ENCODE measurements around the gene KLRK1. TPM values are rescaled to one million over a fixed set of nuclear protein-coding genes. Genes with fewer than 3 reads are reported as not detected.
"Not testable (repeated sequence)": the region's sequence is repeated elsewhere in the genome, so short reads cannot be mapped to it uniquely, and the experiment has no call there.

KLRK1 gene
- total RNA-seq, 1 donor: under 0.01 TPM

DNA sequence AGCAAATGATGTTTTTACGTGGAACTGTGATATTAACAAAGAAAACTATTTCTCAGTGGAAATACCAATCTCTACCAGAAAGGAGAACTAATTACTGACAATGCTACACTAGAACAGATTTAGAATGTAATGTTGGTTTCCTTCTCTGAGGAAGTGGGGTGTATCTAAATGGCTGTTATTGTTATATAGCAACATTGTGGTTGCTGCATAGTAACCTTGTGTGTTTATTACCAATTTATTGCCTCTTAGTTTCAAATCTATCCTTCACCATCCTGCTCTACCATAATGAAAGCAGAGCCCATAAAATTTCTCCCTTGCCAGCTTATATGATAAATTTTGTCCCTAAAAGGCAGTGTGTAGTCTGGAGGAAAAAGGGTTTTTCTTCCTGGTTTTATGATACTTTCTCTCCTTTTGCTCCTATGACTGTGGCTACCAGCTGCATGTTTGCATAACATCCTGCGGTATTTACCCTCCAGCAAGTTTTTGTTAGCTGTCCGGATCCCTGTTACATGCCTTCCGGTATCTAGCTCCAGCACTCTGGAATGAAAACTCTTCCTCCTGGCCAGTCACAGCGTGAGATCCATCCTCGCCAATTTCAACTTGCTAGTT is 5.7 kb upstream of the KLRK1 start:
- TF ChIP-seq, protein P1, sequence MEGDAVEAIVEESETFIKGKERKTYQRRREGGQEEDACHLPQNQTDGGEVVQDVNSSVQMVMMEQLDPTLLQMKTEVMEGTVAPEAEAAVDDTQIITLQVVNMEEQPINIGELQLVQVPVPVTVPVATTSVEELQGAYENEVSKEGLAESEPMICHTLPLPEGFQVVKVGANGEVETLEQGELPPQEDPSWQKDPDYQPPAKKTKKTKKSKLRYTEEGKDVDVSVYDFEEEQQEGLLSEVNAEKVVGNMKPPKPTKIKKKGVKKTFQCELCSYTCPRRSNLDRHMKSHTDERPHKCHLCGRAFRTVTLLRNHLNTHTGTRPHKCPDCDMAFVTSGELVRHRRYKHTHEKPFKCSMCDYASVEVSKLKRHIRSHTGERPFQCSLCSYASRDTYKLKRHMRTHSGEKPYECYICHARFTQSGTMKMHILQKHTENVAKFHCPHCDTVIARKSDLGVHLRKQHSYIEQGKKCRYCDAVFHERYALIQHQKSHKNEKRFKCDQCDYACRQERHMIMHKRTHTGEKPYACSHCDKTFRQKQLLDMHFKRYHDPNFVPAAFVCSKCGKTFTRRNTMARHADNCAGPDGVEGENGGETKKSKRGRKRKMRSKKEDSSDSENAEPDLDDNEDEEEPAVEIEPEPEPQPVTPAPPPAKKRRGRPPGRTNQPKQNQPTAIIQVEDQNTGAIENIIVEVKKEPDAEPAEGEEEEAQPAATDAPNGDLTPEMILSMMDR (IDR thresholded peaks at IDR 0.05; ENCODE audit: extremely low read depth, low read depth, low read length): no peak
- peak overlapping the region; percentile 66 for H3K27ac ChIP-seq (ENCODE audit: low read depth, low read length)

DNA sequence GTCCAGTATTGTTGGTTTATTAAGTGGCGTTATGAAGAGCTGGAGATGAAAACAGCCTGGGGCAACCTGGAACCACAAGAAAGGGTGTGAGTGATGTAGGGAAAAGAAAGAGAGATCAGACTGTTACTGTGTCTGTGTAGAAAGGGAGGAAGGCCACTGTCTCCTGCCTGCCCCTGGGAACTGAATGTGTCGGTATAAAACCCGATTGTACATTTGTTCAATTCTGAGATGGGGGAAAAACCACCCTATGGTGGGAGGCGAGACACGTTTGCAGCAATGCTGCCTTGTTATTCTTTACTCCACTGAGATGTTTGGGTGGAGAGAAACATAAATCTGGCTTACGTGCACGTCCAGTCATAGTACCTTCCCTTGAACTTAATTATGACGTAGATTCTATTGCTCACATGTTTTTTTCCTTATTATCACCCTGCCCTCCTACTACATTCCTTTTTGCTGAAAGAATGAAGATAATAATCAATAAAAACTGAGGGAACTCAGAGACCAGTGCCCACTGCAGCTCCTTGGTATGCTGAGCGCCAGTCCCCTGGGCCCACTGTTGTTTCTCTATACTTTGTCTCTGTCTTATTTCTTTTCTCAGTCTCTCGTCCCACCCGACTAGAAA is 4.8 kb upstream of the KLRK1 start:
- H3K36me3 ChIP-seq (ENCODE audit: insufficient read depth, low read length): not testable (repeated sequence)

More for the DNA sequence above, 5.7 kb upstream of the KLRK1 start:
- H4K20me1 ChIP-seq (ENCODE audit: insufficient read depth, low read length): no peaks in the 10 kb centered on the region
- peak overlapping the region; percentile 76 for H2AFZ ChIP-seq (ENCODE audit: low read length)
- H3K9me3 ChIP-seq (ENCODE audit: low read depth, low read length): no peaks in the 10 kb centered on the region
- peak overlapping the region; percentile 70 for H3K4me2 ChIP-seq (ENCODE audit: insufficient read depth, low read length)
- H3K27me3 ChIP-seq (ENCODE audit: insufficient read depth, low read length): no peaks in the 10 kb centered on the region
- peak; percentile 78 for DNase-seq (ENCODE audit: insufficient read length, low spot score, missing footprints)
- H3K36me3 ChIP-seq (ENCODE audit: insufficient read depth, low read length): no peaks in the 10 kb centered on the region
- peaks cover 13% of the 10 kb centered on the region for H3K4me1 ChIP-seq (ENCODE audit: insufficient read depth, low read length)
- peak overlapping the region; percentile 33 for H3K4me3 ChIP-seq (ENCODE audit: insufficient read depth, low read length)
- no peaks in the 10 kb centered on the region for H3K79me2 ChIP-seq (ENCODE audit: insufficient read depth, low read length)

DNA sequence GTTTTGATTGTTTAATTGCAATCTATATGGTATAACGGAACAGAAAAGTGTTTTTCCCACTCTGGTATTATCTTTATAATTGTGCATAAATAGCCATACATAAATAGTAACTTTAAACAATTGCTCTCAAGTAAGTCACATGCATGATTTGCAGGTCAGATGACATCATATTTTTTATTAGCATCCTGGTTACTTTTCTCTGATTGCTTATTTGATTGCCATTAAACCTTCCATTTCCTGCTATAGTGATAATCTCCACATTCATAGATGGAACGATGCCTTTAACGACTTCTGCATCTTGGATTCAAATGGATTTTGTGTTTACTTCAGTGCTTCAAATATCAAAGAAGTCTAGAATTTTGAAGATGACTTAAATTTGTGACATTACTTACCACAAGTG is 3.5 kb upstream of the KLRK1 start:
- Histone ChIP-seq H3K79me2 (ENCODE audit: insufficient read depth, low read length) (no peaks in the 10 kb centered on the region), H2AFZ (ENCODE audit: low read length) (no peak overlapping the region), H3K27ac (ENCODE audit: low read depth, low read length) (no peak overlapping the region), H4K20me1 (ENCODE audit: insufficient read depth, low read length) (no peaks in the 10 kb centered on the region), H3K4me3 (ENCODE audit: insufficient read depth, low read length) (no peak overlapping the region), H3K4me1 (ENCODE audit: insufficient read depth, low read length) (peaks cover 13% of the 10 kb centered on the region), H3K27me3 (ENCODE audit: insufficient read depth, low read length) (no peaks in the 10 kb centered on the region), H3K4me2 (ENCODE audit: insufficient read depth, low read length) (no peak overlapping the region), H3K9me3 (ENCODE audit: low read depth, low read length) (no peaks in the 10 kb centered on the region), H3K36me3 (ENCODE audit: insufficient read depth, low read length) (no peaks in the 10 kb centered on the region)
- no peak for DNase-seq (ENCODE audit: insufficient read length, low spot score, missing footprints)
- TF ChIP-seq, protein P1 (IDR thresholded peaks at IDR 0.05; ENCODE audit: extremely low read depth, low read depth, low read length): no peak

More for the DNA sequence above, 4.8 kb upstream of the KLRK1 start:
- not testable (repeated sequence) for H3K4me2 ChIP-seq (ENCODE audit: insufficient read depth, low read length); DNase-seq (ENCODE audit: insufficient read length, low spot score, missing footprints); H3K9me3 ChIP-seq (ENCODE audit: low read depth, low read length); H3K27me3 ChIP-seq (ENCODE audit: insufficient read depth, low read length); H3K79me2 ChIP-seq (ENCODE audit: insufficient read depth, low read length); H3K4me3 ChIP-seq (ENCODE audit: insufficient read depth, low read length); H4K20me1 ChIP-seq (ENCODE audit: insufficient read depth, low read length); H2AFZ ChIP-seq (ENCODE audit: low read length)
- H3K4me1 ChIP-seq (ENCODE audit: insufficient read depth, low read length): peaks cover 13% of the 10 kb centered on the region
- peak overlapping the region; percentile 66 for H3K27ac ChIP-seq (ENCODE audit: low read depth, low read length)

DNA sequence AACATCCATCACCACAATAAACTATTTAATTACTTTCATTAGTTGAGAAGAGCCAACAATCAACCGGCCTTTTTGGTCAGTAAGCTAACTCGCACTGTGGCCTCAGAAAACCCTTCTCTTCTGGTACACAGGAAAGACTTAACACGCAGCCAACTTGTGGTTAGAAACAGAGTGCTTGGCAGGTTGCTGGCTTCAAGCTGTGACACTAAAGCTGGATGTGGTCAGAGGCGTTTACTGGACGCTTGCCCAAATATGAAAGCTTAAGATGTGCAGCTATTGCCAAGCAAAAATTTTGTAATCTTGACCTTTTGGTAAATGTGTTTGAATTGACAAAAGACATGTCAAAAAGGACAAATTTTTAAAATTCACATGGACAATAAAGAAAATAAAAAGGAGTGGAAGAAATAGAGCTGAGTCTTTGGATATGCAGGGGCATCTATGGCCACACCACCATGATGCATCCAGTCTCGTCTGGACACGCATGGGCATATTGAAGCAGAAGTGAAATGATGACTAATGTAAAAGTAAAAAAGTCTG is 2.6 kb upstream of the KLRK1 start:
- TF ChIP-seq, protein P1 (IDR thresholded peaks at IDR 0.05; ENCODE audit: extremely low read depth, low read depth, low read length): no peak
- Histone ChIP-seq H3K9me3 (ENCODE audit: low read depth, low read length) (no peaks in the 10 kb centered on the region), H3K4me3 (ENCODE audit: insufficient read depth, low read length) (no peak overlapping the region), H3K79me2 (ENCODE audit: insufficient read depth, low read length) (no peaks in the 10 kb centered on the region), H4K20me1 (ENCODE audit: insufficient read depth, low read length) (no peaks in the 10 kb centered on the region), H3K4me2 (ENCODE audit: insufficient read depth, low read length) (peak overlapping the region; percentile 42), H2AFZ (ENCODE audit: low read length) (no peak overlapping the region), H3K4me1 (ENCODE audit: insufficient read depth, low read length) (peaks cover 13% of the 10 kb centered on the region), H3K27ac (ENCODE audit: low read depth, low read length) (no peak overlapping the region), H3K27me3 (ENCODE audit: insufficient read depth, low read length) (no peaks in the 10 kb centered on the region), H3K36me3 (ENCODE audit: insufficient read depth, low read length) (no peaks in the 10 kb centered on the region)
- peak; percentile 50 for DNase-seq (ENCODE audit: insufficient read length, low spot score, missing footprints)

DNA sequence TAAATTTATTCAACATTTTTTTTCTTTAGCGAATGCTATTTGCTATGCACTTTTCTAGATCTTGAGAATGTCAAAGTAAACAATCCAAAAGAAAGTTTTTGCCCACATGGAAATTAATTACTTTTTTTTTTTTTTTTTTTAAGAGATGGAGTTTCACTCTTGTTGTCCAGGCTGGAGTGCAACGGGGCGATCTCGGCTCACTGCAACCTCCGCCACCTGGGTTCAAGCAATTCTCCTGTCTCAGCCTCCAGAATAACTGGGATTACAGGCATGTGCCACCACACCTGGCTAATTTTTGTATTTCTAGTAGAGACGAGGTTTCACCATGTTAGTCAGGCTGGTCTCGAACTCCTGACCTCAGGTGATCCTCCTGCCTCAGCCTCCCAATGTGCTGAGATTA is 1.1 kb upstream of the KLRK1 start:
- H3K9me3 ChIP-seq (ENCODE audit: low read depth, low read length); DNase-seq (ENCODE audit: insufficient read length, low spot score, missing footprints); H3K4me3 ChIP-seq (ENCODE audit: insufficient read depth, low read length); H3K79me2 ChIP-seq (ENCODE audit: insufficient read depth, low read length); H2AFZ ChIP-seq (ENCODE audit: low read length); H3K27me3 ChIP-seq (ENCODE audit: insufficient read depth, low read length); H3K4me2 ChIP-seq (ENCODE audit: insufficient read depth, low read length); H3K36me3 ChIP-seq (ENCODE audit: insufficient read depth, low read length); H4K20me1 ChIP-seq (ENCODE audit: insufficient read depth, low read length); H3K27ac ChIP-seq (ENCODE audit: low read depth, low read length): not testable (repeated sequence)
- H3K4me1 ChIP-seq (ENCODE audit: insufficient read depth, low read length): peaks cover 13% of the 10 kb centered on the region
